Daoy (cell line): ENCODE results near the gene GPM6B. TPM values are rescaled to one million over a fixed set of nuclear protein-coding genes. Genes with fewer than 3 reads are reported as not detected.

Experiments
- DNase-seq: peaks from one replicate; pipeline ENCODE4 v3.0.0-alpha.2; 2015; ENCODE audit warnings: low read depth
- total RNA-seq: library from RNA; depleted of rRNA; stranded (reverse); fragments of >200 nt; shearing (Covaris generic); gene quantifications from 2 replicates; pipeline ENCODE4 v1.2.3, GENCODE V29; 2014; rRNA removed

GPM6B gene, protein sequence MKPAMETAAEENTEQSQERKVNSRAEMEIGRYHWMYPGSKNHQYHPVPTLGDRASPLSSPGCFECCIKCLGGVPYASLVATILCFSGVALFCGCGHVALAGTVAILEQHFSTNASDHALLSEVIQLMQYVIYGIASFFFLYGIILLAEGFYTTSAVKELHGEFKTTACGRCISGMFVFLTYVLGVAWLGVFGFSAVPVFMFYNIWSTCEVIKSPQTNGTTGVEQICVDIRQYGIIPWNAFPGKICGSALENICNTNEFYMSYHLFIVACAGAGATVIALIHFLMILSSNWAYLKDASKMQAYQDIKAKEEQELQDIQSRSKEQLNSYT
- 0.51 and 0.68 TPM in 2 replicates for total RNA-seq

DNA sequence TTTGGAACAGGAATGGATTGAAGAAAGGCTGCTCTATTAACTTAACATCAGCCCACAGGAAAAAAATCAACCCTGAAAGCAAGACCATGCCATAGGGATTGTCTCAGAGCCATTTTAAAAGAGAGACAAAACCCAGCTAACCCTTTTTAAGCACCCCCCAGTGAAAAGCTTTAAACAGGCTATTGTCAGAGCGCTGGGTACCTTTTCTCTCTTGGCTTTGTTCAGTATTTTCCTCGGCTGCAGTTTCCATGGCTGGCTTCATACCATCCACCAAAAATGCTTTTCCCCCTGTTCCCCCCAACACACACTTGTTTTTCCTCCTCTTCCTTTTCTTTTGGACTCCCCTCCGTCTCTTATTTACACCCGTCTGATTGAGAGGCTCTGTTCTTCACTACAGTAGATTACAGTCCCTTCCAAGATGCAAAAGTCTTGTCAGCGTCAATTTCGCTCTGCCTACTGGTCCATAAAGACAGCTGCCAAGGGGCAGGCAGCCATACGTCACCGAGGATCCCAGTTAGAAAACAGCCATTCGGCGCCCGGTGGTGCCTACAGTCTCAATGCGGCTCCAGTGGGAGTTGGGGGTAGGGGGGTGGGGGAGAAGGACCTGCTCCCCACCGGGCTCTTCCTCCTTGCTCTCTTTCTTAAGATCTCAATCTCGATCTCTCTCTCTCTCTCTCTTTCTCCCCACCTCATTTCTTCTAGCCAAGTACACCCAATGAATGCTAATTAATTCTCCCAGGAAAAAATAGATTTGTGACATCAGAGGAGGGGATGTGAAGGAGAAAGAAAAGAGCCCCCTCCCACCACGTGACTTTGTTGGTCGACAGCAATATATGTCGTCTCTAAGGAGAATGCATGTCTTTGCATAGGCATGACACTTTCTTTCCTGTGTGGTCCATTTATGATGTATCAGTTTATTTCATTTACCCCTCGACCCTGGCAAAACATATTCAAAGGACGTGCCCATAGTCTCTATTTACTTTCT is at the start of gene GPM6B:
GPM6B (minus strand) TSS at position 451 of the 985 bp plus-strand sequence; CDS start at position 262, 189 bp downstream.
- DNase-seq: no peak

DNA sequence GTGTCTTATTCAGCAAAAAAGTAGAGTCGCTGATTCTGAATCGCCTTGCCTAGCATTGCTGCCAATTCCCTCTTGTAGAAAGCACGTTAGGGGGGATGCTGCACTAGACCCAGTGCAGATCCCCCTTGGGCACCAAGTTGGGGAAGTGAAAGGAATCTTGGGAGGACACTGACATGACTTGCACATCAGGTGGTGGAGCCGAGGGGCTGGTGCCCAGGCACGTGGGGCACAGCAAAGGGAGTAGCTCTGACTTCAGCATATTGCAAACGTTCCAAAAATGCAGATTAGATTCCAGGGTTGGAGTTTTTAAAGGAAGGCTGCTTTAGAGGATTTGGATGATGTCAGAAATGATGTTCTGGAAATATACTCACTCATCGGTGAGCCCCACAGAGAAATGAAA is 47.4 kb upstream of the GPM6B start:
- DNase-seq: no peak

DNA sequence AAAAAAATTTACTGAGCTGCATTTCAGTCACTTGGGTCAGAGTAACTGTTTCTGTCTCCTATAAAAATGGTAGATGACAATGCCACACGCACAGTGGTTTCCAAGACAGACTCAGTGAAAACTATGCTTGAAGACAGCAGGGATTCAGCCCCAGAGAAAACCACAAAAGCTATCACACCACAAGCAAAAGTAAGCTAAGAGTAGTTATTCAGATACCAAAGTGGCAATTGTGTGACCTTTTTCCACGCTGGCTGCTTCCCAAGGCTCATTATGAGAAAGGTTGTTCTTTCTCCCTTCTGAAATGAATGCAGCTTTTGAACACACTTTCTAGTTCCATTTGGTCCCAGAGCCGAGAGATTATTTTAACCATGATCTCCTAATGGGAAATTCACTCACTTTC is 46.4 kb upstream of the GPM6B start:
- no peak for DNase-seq

DNA sequence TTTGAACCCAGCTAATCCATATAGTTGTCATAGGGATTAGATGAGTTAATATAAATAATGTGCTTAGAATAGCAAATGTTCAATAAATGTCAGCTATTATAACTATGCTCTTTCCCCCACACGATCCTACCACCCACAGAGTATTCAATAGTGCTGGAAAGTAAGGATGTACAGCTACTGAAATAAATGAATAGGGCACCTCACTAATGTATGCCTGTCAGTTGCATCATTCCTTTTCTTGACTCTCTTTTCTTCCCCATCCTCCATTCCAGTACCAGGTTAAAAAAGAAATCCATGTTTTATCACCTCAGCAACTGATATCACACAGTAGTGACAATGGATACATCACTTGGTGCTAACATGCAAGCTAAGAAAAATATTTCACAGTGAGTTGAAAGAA is 42.8 kb upstream of the GPM6B start:
- no peak for DNase-seq

DNA sequence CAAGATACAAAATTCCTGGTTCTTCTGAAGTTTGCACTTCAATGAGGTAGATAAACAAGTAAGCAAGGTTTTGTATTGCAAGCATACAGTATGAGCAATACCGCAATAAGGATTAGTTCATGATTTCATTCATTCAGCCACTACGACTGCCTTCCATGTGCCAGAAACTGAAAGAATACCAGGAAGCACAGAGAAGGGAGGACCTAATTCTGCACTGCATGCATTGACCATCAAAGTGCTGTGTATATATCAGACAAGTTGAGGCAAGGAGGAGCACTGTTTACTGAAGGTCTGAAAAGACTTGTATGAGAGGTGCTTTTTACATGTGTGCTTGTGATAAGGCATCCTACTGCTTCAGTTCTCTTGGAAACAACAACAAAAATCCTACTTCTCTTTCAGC is 40.9 kb upstream of the GPM6B start:
- no peak for DNase-seq

DNA sequence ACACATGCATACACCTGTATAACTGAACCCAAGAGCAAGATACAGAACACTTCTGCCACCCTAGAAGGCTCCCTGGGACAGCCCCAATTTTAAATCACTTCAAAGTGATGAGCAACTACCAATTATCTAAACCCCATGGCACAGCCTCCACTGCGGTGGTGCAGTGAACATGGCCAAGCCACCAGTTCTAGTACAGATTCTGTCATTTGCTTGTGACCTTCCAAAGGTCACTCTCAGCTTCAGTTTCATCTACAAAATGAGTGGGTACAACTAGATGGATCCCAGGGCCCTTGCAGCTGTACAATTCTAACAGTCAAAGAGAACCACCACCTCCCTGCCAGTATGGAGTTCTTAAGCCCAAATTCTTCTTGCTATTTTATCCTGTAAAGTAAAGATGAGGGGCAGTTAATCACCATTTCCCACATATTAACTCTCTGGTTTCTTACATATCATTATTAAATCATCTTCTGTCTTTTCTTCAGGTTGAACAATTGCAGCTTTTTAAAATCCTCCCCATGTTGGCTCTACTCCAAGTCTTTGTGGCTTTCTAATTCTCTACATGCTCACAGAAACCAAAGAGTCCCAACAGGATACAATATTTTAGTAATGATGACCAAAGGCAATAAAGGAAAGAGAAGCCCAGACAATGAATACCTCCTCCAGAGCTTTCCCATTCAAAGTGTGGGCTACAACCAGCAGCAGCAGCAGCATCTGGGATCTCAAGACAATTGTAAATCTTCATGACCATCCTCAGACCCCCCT is 39.0 kb upstream of the GPM6B start:
- DNase-seq: no peak

DNA sequence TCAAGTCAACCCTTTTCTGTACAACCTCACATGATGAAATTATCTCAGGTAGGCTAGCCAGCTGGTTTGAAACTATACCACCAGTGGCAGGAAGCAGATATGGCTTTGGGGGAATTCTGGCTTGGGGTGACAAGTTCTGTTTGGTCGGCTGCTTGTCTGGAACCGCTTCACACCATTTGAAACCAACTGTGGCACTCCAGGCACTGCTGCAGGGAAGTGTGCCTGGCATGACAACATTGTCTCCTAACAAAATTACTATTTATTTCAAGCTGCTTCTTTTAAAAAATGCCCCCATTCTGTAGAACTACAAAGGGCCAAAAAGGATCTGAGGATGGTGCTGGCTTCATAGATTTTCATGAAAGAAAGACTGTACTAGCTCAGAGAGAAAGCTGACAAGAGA is 37.1 kb upstream of the GPM6B start:
- no peak for DNase-seq

DNA sequence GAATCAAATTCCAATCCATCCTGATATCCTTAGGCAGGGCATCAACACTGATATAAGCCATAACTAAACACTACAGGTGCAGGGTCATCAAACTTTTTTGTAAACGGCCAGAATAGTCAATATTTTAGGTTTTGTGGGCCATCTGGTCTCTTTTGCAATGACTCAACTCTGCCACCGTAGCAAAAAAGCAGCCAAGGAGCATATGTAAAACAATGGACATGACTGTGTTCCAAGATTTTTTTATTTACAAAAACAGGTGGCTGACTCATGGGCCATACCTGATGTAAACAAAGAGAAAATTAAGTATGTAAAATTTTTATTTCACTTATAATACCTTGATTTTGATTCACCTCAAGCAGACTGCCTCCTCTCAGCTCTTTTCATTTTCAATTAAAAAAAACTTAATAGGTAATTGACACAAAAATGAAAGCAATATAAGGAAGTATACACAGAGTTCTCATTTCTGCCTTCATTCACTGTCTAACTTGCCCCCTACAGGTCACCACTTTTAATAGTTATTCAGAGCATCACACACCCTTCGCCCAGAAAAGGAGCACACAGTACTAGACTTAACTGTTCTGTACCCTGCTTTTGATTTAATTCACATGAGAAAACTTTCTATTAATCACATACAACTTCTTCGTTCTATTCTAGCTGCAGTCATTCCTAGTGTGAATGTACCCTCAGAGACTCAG is 35.3 kb upstream of the GPM6B start:
- no peak for DNase-seq

DNA sequence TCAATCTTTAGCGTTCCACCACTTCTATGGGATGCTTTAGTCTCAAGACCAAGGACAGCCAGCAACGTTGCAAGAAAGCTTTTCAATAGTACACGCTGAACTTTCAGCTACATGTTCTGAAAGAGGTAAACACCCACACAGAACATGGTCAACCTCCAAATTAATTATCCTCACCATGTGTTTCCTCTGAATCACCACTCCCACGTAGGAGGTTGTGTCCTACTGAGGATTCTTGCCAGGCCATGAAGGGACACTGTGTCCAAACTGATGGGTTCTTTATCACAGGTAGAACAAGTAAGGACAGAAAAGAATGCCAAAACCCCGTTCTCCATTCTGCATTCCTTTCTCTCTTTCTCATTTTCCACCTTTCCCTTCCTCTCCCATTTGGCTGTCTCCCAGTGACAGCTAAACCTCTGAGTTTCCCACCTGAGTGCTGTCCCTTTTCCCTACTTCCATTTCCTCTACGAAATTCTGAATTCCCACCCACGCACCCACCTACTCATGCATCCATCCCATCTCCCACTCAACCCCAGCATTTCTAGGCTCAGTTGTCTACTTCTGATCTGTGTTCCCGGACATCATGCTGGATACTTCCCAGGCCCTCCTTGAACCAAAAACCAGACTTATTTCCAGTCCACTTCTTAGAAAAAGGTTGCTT is 29.0 kb upstream of the GPM6B start:
- no peak for DNase-seq

DNA sequence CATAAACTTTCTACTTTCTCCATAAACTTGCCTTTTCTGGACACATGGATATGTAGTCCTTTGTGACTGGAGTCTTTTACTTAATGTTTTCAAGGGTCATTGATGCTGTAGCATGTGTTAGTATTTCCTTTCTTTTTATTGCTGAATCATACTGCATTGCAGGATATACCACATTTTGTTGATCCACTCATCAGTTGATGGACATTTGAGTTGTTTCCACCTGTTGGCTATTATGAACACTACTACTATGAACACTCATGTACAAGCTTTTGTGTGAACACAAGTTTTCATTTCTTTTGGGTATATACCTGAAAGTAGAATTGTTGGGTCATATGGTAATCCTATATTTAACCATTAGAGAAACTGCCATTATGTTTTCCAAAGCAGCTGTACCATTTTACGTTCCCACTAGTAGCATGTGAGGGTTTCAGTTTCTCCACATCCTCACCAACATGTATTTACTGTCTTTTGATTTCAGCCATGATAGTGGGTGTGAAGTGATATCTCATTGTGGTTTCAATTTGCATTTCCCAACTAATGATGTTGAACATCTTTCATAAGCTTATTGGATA is 26.3 kb upstream of the GPM6B start:
- DNase-seq: no peak

DNA sequence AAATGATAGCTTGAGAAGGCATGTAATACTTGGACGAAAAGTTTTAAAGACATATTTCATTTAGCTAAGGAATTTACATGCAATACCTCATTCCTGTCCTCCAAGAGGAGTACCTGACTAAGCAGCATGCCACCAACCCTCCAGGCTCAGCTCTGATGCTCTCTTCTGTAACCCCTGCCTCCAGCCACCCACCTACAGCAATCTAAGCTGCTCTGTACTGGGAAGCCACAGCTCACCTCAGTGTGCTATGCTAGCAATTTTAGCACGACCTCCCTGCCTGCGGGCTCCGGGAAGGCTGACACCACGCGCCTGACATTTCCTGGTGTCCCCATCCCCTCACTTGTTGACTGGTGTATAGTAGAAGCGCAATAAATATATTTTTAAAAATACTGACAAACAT is 23.2 kb upstream of the GPM6B start:
- DNase-seq: no peak

DNA sequence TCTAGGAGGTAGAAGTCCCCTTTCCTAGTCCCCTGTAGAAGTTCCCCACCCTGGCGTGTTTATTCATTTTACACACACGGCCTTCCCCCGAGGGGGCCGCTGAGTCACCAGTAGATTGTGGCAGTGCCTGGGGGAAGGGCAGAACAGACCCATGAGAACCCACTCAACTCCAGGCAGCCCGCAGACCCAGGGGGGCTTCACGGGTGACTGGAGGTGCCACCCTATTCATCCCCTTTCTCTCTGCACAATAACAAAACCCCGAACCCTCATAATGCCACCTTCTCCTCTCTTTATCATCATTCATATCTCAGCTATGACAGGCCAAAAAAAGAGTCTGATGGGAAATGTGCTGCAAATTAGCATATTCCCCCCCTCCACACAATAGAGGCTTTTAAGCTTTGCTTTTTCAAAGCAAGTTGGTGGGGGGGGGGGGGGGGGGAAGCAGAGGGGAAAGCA is 20.4 kb upstream of the GPM6B start:
- DNase-seq: peak; percentile 39

DNA sequence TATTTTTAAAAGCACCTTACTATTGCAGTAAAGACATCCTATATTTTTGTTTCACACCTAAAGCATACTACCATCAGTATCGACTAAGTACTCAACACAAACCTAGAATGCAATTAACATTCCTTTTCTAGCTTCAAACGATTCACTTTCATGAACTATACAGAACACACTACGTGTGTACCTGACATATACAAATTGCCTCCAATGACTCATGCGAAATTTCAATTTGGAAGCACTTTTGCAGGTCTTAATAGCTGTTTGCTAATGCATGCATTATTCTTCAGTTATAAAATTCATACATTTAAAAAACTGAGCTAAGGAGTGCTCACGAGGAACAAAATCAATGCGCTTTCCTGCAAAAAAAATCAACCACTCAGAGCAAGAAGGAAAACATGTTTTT is 19.7 kb upstream of the GPM6B start:
- no peak for DNase-seq

DNA sequence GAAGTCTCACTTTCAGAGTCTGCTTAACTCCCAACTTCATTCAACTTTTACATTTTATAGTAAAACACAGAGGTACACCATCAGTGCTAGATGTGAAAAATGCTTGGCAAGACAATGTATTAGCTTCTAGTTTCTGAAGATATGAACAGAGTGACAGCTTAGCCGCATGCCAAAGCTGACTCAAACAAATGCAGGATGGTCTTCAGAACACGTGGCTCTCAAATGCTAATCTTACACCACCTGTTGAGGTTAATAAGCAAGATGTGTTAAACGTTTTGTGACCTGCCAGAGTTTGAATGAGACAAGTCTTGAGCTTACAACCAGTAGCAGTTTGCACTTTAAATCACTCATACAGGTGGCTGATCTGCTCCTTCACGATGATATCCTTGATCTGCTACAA is 18.9 kb upstream of the GPM6B start:
- no peak for DNase-seq

DNA sequence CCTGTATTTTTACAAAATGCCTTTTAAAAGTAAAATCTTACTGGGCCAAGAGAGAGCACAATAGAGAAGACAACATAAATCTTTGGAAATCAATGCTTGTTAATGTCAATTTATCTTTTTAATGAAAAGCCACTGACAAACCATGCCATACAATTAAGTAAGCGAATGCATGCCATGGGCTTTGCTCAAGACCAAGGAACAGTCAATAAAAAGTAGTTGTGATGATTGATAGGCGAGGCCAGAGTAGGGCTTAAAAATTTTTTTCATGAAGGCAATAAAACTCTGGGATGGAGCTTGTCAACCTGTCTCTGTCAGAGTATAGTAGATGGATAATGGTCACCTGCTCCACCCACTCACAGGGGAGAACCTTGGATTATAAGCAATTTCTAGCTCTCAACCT is 17.5 kb upstream of the GPM6B start:
- no peak for DNase-seq

DNA sequence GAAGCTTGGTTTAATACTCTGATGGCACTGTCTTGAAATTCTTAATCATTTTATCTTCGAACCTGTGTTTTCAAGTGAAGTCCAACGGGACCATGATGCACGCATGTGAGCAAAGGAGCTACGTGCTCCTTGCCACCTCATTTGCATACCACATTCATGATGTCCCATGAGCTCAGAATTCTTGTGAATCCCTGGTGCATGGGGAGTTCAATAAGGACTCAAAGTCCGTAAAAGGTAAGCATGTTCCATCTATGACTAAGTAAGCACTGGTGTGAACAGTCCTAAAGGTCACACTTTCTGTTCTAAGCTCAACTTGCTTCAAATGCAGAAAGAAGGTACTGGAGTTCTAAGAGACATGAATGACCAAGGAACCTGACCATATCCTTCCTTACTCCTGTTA is 13.1 kb upstream of the GPM6B start:
- no peak for DNase-seq

DNA sequence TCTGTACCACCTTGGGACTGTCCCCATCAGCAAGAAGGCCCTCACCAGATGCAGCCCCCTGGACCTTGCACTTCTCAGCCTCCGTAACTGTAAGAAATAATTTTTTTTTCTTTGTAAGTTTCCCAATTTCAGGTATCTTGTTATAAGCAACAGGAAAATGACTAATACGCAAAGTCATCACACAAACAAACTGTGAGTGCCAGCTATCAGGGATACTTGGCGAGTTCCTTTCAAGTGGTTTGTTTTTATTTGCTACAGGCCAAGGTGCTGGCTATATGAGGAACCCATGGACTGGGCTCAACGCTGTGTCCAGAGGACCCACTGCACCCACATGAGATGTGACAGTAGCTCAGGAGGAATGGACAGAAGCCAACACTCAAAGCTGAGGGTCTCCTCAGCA is 11.5 kb upstream of the GPM6B start:
- DNase-seq: no peak

DNA sequence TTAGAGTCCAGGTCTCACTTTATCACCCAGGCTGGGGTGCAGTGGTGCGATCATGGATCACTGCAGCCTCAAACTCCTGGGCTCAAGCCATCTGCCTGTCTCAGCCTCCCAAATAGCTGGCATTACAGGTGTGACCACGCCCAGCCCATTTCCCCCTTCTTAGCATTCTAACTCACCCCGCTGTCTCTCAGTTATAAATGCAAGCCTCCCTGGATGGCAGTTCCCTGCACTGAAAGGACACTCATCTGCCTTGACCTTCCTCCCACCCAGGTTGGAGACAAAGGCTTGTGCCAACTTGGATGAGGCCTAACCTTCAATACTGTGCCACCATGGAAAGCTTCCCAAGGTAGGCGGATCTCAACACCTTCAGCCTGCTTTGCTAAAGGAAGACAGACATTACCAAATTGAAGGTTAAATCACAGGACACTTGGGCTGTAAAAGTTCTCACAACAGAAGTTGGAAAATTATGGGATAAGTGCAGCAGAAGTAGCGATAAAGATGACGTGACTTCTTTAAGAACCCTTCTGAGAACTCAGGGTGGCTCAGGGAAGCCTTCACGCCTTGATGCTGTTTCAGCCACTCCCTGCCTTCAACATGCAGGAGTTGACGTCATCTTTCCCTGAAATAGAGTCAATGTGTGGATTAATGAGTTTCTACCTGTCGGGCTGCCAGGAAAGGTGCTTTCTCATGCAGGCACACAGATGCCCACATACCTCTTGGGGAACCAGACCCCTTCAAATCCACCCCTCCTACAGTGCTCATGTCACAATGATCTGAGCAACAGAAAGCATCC is 10.6 kb upstream of the GPM6B start:
- no peak for DNase-seq

DNA sequence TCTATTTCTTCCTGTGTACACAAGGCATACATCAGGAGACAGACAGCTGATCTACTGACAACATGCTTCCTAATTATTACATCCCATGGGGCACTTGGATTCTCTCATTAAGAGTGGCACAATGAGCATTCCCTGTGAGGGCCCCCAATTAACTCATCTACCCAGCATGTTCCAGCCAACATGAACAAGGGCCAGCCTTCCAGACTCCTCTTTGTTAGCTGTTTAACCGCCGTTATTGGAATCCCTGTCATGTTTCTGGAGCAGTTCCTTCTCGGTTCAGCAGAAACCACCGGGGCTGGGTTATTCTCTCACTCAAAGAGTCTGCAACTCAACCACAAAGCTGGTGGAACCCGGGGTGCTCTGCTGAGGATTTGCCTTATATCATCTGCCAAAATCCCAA is 9.9 kb upstream of the GPM6B start:
- no peak for DNase-seq
